ENCODE results near the gene RTCB.
"Not testable (repeated sequence)": the region's sequence is repeated elsewhere in the genome, so short reads cannot be mapped to it uniquely, and the experiment has no call there.

Gene RTCB

DNA sequence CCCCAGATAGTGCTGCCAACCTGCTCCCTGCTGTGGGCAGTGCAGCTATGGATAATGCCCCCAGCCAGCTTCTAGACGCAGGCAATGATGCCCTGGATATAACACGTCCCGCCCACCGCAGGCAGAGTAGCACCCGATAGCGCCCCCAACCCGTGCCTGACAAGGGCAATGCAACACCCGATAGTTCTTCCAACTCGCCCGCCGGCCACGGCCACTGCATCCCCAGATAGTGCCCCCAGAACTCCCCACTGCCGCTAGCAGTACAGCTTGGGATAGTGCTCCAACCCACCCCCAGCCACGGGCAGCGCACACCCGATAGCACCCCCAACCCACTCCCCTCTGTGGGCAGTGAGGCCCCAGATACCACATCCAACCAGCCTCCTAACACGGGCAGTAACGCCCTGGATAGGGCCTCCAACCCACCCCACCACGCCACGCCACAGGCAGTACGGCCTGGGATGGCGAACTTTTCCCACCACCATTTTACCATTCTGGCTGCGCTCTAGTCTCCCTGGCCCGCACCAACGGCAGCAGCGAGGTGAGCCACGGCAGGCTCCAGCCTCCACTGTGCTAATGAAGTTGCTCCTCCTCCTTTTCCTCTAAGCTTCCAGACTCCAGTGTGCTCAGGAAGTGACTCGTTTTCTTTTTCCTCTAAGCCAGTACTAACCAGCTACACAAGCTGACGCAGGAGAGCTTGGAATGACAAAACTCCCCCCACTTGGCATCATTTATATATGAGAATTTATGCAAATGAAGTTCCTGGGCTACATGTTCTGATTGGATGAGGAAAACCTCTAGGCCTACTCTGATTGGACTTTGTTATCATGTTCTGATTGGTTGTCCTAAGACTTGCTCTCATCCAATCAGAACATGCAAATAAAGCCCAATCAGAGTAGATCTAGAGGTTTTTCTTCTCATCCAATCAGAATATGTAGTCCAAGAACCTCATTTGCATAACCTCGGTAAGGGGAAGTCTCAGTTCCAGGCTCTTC lies 57.4 kb downstream of the RTCB start:
- H3K27me3 ChIP-seq (ENCODE audit: control insufficient read depth in 1 of 2, insufficient read depth in 2 of 2, low read length in 2 of 2): no peaks in the 10 kb centered on the region
- H3K36me3 ChIP-seq (ENCODE audit: insufficient read depth, low read length): no peaks in the 10 kb centered on the region
- H3K4me1 ChIP-seq (ENCODE audit: insufficient read depth, low read length): no peaks in the 10 kb centered on the region
- no peak overlapping the region for H3K27ac ChIP-seq (ENCODE audit: low read depth, low read length)
- no peaks in the 10 kb centered on the region for H3K9me3 ChIP-seq (ENCODE audit: low read length)
- no peak overlapping the region for H3K4me3 ChIP-seq (ENCODE audit: low read depth in 1 of 2, low read length in 2 of 2)
- no peak overlapping the region for H3K9ac ChIP-seq (ENCODE audit: low read length)

GRCh38 chr22:32353840-32354239 lies 58.2 kb downstream of the RTCB start:
- H3K9ac ChIP-seq (ENCODE audit: low read length): no peak overlapping the region
- no peak overlapping the region for H3K27ac ChIP-seq (ENCODE audit: low read depth, low read length)
- no peak overlapping the region for H3K4me3 ChIP-seq (ENCODE audit: low read depth in 1 of 2, low read length in 2 of 2)
- no peaks in the 10 kb centered on the region for H3K36me3 ChIP-seq (ENCODE audit: insufficient read depth, low read length)
- no peaks in the 10 kb centered on the region for H3K27me3 ChIP-seq (ENCODE audit: control insufficient read depth in 1 of 2, insufficient read depth in 2 of 2, low read length in 2 of 2)
- H3K9me3 ChIP-seq (ENCODE audit: low read length): no peaks in the 10 kb centered on the region
- no peaks in the 10 kb centered on the region for H3K4me1 ChIP-seq (ENCODE audit: insufficient read depth, low read length)

DNA sequence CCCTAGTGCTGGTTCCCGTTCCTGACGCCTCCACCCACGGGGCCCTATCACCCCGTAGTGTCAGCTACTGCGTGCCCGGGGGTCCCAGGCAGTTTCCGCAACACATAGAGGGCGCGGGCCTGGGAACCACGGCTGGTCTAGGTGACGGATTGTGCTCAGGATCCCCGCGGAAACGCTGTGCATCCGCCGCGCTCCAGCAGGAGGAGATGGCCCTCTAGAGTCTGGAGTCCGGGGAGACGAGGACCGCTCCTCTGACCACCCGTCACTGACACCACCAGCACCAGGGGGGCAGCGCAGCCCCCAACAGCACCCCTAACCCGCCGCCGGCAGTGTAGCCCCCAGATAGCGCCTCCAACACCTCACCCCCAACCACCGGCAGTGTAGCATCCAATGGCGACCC lies 58.8 kb downstream of the RTCB start:
- Histone ChIP-seq H3K9ac (ENCODE audit: low read length) (no peak overlapping the region), H3K4me1 (ENCODE audit: insufficient read depth, low read length) (no peaks in the 10 kb centered on the region), H3K4me3 (ENCODE audit: low read depth in 1 of 2, low read length in 2 of 2) (no peak overlapping the region), H3K9me3 (ENCODE audit: low read length) (no peaks in the 10 kb centered on the region), H3K27ac (ENCODE audit: low read depth, low read length) (no peak overlapping the region), H3K36me3 (ENCODE audit: insufficient read depth, low read length) (no peaks in the 10 kb centered on the region), H3K27me3 (ENCODE audit: control insufficient read depth in 1 of 2, insufficient read depth in 2 of 2, low read length in 2 of 2) (no peaks in the 10 kb centered on the region)

DNA sequence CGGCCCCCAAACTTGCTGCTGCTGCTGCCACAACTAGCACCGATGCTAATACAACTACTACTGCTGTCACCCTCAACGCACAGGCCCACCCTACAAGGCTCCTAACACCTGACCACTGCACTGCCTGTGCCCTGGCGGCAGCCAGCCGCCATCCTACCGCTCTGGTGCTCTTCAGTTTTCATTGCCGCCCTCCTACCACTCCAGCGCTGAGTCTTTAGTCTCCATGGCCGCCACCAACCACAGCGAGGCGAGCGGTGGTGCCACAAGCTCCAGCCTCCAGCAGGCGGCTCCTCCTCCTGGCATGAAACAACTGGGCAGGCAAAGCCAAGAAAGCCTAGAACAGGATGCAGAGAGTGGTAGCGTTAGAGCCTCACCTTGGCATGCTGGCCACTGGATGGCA lies 59.4 kb downstream of the RTCB start:
- no peaks in the 10 kb centered on the region for H3K36me3 ChIP-seq (ENCODE audit: insufficient read depth, low read length)
- H3K9ac ChIP-seq (ENCODE audit: low read length): no peak overlapping the region
- no peaks in the 10 kb centered on the region for H3K27me3 ChIP-seq (ENCODE audit: control insufficient read depth in 1 of 2, insufficient read depth in 2 of 2, low read length in 2 of 2)
- H3K4me3 ChIP-seq (ENCODE audit: low read depth in 1 of 2, low read length in 2 of 2): no peak overlapping the region
- no peak overlapping the region for H3K27ac ChIP-seq (ENCODE audit: low read depth, low read length)
- no peaks in the 10 kb centered on the region for H3K4me1 ChIP-seq (ENCODE audit: insufficient read depth, low read length)
- H3K9me3 ChIP-seq (ENCODE audit: low read length): no peaks in the 10 kb centered on the region

DNA sequence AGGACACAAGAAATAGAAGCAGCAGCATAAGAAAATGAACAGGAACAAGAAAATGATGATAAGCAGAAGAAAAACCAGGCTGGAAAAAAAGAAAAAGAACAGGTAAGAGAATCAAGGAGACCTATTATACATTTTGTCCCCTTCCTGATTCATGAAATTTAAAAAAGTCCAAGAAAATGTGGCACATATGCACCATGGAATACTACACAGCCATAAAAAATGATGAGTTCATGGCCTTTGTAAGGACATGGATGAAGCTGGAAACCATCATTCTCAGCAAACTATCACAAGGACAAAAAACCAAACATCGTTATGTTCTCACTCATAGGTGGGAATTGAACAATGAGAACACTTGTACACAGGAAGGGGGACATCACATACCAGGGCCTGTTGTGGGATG lies 60.2 kb downstream of the RTCB start:
- not testable (repeated sequence) for H3K9ac ChIP-seq (ENCODE audit: low read length); H3K4me1 ChIP-seq (ENCODE audit: insufficient read depth, low read length); H3K4me3 ChIP-seq (ENCODE audit: low read depth in 1 of 2, low read length in 2 of 2); H3K27ac ChIP-seq (ENCODE audit: low read depth, low read length); H3K27me3 ChIP-seq (ENCODE audit: control insufficient read depth in 1 of 2, insufficient read depth in 2 of 2, low read length in 2 of 2); H3K36me3 ChIP-seq (ENCODE audit: insufficient read depth, low read length); H3K9me3 ChIP-seq (ENCODE audit: low read length)

DNA sequence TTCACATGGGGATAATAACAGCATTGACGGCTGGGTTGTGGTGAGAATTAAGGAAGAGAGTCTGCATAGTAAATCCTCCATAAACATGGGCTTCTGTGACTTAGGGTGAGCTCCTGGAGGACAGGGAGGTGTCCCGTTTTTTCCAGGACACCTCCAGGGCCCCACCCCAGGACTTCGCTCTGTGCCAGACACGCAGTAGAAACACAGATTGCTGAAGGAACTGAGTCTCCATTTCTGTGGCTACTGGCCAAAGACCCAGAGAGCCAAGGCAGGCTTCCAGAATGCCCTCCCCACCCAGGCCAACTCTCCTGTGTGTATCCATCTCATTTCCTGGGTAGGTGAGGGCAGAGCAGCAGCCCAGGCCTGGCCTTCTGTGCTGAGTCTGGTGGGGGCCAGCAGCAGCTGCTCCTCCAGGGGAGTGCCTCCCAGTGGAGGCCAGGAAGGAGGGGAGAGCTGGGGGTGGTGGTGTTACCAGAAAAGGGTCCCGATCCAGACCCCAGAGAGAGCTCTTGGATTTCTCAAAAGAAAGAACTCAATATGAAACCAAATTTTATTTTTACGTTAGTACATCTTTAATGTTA lies 63.9 kb downstream of the RTCB start:
- Histone ChIP-seq H3K36me3 (ENCODE audit: insufficient read depth, low read length) (no peaks in the 10 kb centered on the region), H3K4me3 (ENCODE audit: low read depth in 1 of 2, low read length in 2 of 2) (no peak overlapping the region), H3K9ac (ENCODE audit: low read length) (no peak overlapping the region), H3K9me3 (ENCODE audit: low read length) (no peaks in the 10 kb centered on the region), H3K4me1 (ENCODE audit: insufficient read depth, low read length) (no peaks in the 10 kb centered on the region), H3K27ac (ENCODE audit: low read depth, low read length) (no peak overlapping the region), H3K27me3 (ENCODE audit: control insufficient read depth in 1 of 2, insufficient read depth in 2 of 2, low read length in 2 of 2) (no peaks in the 10 kb centered on the region)

GRCh38 chr22:32343941-32344340 lies 68.1 kb downstream of the RTCB start:
- H3K27me3 ChIP-seq (ENCODE audit: control insufficient read depth in 1 of 2, insufficient read depth in 2 of 2, low read length in 2 of 2): peaks cover 0 to 12% of the 10 kb centered on the region in 2 donors
- H3K4me3 ChIP-seq (ENCODE audit: low read depth in 1 of 2, low read length in 2 of 2): no peak overlapping the region
- H3K9me3 ChIP-seq (ENCODE audit: low read length): no peaks in the 10 kb centered on the region
- no peak overlapping the region for H3K27ac ChIP-seq (ENCODE audit: low read depth, low read length)
- H3K9ac ChIP-seq (ENCODE audit: low read length): no peak overlapping the region
- no peaks in the 10 kb centered on the region for H3K36me3 ChIP-seq (ENCODE audit: insufficient read depth, low read length)
- H3K4me1 ChIP-seq (ENCODE audit: insufficient read depth, low read length): no peaks in the 10 kb centered on the region

DNA sequence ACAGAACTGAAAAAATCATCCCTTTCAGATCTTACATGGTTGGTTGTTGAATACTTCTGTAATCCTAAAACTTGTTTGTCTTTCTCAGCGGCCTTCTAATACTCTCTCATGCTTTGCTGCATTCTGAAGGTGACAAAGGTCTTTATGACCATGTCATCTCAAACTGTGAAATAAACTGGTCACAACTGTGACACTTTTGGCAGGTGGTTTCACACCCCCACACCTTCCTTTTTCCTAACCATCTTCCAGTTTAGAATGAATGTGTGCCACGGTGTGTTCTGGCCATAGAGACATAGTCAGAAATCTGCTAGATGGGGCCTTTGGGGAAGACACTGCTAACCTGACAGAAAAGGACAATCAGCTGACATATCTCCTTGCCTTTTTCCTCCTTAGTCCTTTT lies 69.1 kb downstream of the RTCB start:
- no peak overlapping the region for H3K9ac ChIP-seq (ENCODE audit: low read length)
- H3K27ac ChIP-seq (ENCODE audit: low read depth, low read length): no peak overlapping the region
- H3K27me3 ChIP-seq (ENCODE audit: control insufficient read depth in 1 of 2, insufficient read depth in 2 of 2, low read length in 2 of 2): peaks cover 0 to 12% of the 10 kb centered on the region in 2 donors
- no peaks in the 10 kb centered on the region for H3K36me3 ChIP-seq (ENCODE audit: insufficient read depth, low read length)
- no peaks in the 10 kb centered on the region for H3K4me1 ChIP-seq (ENCODE audit: insufficient read depth, low read length)
- H3K4me3 ChIP-seq (ENCODE audit: low read depth in 1 of 2, low read length in 2 of 2): no peak overlapping the region
- no peaks in the 10 kb centered on the region for H3K9me3 ChIP-seq (ENCODE audit: low read length)

- Histone ChIP-seq H3K27me3 (ENCODE audit: control insufficient read depth in 1 of 2, insufficient read depth in 2 of 2, low read length in 2 of 2) (peaks cover 0 to 12% of the 10 kb centered on the region in 2 donors), H3K4me1 (ENCODE audit: insufficient read depth, low read length) (no peaks in the 10 kb centered on the region)
Observed at GRCh38 chr22:32341122-32341740, 70.8 kb downstream of the RTCB start.

GRCh38 chr22:32340411-32340810 lies 71.6 kb downstream of the RTCB start:
- H3K4me3 ChIP-seq (ENCODE audit: low read depth in 1 of 2, low read length in 2 of 2): no peak overlapping the region
- H3K9ac ChIP-seq (ENCODE audit: low read length): no peak overlapping the region
- H3K27ac ChIP-seq (ENCODE audit: low read depth, low read length): no peak overlapping the region
- H3K4me1 ChIP-seq (ENCODE audit: insufficient read depth, low read length): no peaks in the 10 kb centered on the region
- peaks cover 0 to 12% of the 10 kb centered on the region in 2 donors for H3K27me3 ChIP-seq (ENCODE audit: control insufficient read depth in 1 of 2, insufficient read depth in 2 of 2, low read length in 2 of 2)
- H3K36me3 ChIP-seq (ENCODE audit: insufficient read depth, low read length): no peaks in the 10 kb centered on the region
- no peaks in the 10 kb centered on the region for H3K9me3 ChIP-seq (ENCODE audit: low read length)

More at GRCh38 chr22:32341122-32341740, 70.8 kb downstream of the RTCB start:
- Histone ChIP-seq H3K4me3 (ENCODE audit: low read depth in 1 of 2, low read length in 2 of 2) (no peak overlapping the region), H3K36me3 (ENCODE audit: insufficient read depth, low read length) (no peaks in the 10 kb centered on the region), H3K27ac (ENCODE audit: low read depth, low read length) (no peak overlapping the region), H3K9ac (ENCODE audit: low read length) (no peak overlapping the region), H3K9me3 (ENCODE audit: low read length) (no peaks in the 10 kb centered on the region)

DNA sequence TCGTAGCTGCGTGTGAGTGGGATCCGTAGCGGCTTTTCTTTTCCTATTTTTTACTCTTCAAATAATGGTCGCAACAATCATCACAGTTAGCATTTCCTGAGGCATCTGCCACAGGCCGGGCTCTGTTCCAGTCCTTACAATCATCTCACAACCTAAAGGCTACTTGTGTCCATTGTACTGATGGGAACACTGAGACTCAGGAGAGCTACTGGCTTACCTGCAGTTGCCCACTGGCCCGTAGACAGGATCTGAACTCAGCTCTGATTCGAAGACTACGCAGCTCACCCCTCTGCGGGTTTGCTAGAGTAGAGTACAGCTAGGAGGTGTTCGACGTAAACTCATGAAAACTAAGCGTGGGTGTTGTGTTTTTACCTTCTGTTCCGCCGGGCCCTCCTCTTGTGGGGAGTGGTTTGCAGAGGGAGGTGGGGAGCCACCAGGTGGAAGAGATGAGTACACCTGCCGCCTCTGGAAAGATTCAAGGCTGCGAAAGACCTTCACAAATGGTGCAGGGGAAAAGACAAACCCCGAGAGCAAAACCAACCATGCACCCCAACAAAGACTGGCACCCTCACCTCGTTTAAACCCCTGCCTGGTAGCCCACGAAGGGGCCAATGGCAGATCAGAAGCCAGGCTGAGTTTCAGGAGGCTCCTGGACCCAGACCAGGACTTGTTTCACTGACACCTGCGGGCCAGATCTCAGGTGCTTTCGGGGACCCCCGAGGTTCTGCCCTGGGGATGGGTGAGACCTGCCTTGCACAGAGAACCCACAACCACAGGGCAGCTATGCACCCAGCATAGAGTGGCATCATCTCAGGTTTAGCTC lies 72.6 kb downstream of the RTCB start:
- Histone ChIP-seq H3K9ac (ENCODE audit: low read length) (no peak overlapping the region), H3K4me3 (ENCODE audit: low read depth in 1 of 2, low read length in 2 of 2) (no peak overlapping the region), H3K9me3 (ENCODE audit: low read length) (no peaks in the 10 kb centered on the region), H3K27me3 (ENCODE audit: control insufficient read depth in 1 of 2, insufficient read depth in 2 of 2, low read length in 2 of 2) (peaks cover 0 to 12% of the 10 kb centered on the region in 2 donors), H3K36me3 (ENCODE audit: insufficient read depth, low read length) (no peaks in the 10 kb centered on the region), H3K27ac (ENCODE audit: low read depth, low read length) (no peak overlapping the region), H3K4me1 (ENCODE audit: insufficient read depth, low read length) (no peaks in the 10 kb centered on the region)

Data from muscle layer of colon (tissue), 2 donors.